GM21528 (cell line): Measurements from ENCODE around the gene CACNA1G.

ENCODE experiments used
- ATAC-seq: cut with Tn5 transposase; IDR thresholded peaks from one replicate; pipeline ENCODE4 v1.9.1; 2021; ENCODE audit warnings: mild to moderate bottlenecking, moderate library complexity; ENCODE audit not compliant: unreplicated experiment, low FRiP score

CACNA1G gene

GRCh38 chr17:50560185-50560824, at the start of gene CACNA1G:
Gene CACNA1G (plus strand): TSS chr17:50560715. CDS start chr17:50561460, 745 bp downstream.
- peak; percentile 83 for ATAC-seq

- ATAC-seq = peak; percentile 74
These were observed 49.5 kb upstream of the CACNA1G start for GRCh38 chr17:50511058-50511457.

- no peak for ATAC-seq
These were observed 47.0 kb upstream of the CACNA1G start for GRCh38 chr17:50513495-50513894.

GRCh38 chr17:50514388-50514787, 46.1 kb upstream of the CACNA1G start:
- no peak for ATAC-seq

GRCh38 chr17:50514936-50515702, 45.4 kb upstream of the CACNA1G start:
- ATAC-seq = no peak

- no peak for ATAC-seq
These were observed 43.5 kb upstream of the CACNA1G start for GRCh38 chr17:50517011-50517410.

- ATAC-seq = no peak
These were observed 42.8 kb upstream of the CACNA1G start for GRCh38 chr17:50517504-50518383.

- ATAC-seq = no peak
These were observed 42.0 kb upstream of the CACNA1G start for GRCh38 chr17:50518384-50519023.

- ATAC-seq = no peak
These were observed 41.2 kb upstream of the CACNA1G start for GRCh38 chr17:50519141-50519834.

GRCh38 chr17:50520483-50520882, 40.0 kb upstream of the CACNA1G start:
- ATAC-seq = no peak

- ATAC-seq = no peak
These were observed 39.0 kb upstream of the CACNA1G start for GRCh38 chr17:50521514-50521913.

- no peak for ATAC-seq
These were observed 37.7 kb upstream of the CACNA1G start for GRCh38 chr17:50522766-50523165.

GRCh38 chr17:50523208-50523607, 37.3 kb upstream of the CACNA1G start:
- no peak for ATAC-seq

GRCh38 chr17:50524838-50525237, 35.7 kb upstream of the CACNA1G start:
- ATAC-seq = no peak

- ATAC-seq = no peak
These were observed 33.3 kb upstream of the CACNA1G start for GRCh38 chr17:50527155-50527762.

GRCh38 chr17:50527949-50528474, 32.5 kb upstream of the CACNA1G start:
- ATAC-seq = no peak

- no peak for ATAC-seq
These were observed 30.7 kb upstream of the CACNA1G start for GRCh38 chr17:50529849-50530248.

GRCh38 chr17:50531428-50532025, 29.0 kb upstream of the CACNA1G start:
- ATAC-seq = no peak

GRCh38 chr17:50532452-50533024, 28.0 kb upstream of the CACNA1G start, which contains the start of gene EPN3:
Gene EPN3 (plus strand): TSS chr17:50532735. CDS start chr17:50536557, 3,822 bp downstream.
- no peak for ATAC-seq
